COR-L47 (cell line): Measurements from ENCODE around the gene LRRC4C.

ENCODE experiments used
- DNase-seq: peaks from one replicate; lab custom pipeline; 2025; lab: John Stamatoyannopoulos, UW

Gene LRRC4C

GRCh38 chr11:40290171-40290631 lies 1169.3 kb downstream of the LRRC4C start:
- DNase-seq: no peak

DNA sequence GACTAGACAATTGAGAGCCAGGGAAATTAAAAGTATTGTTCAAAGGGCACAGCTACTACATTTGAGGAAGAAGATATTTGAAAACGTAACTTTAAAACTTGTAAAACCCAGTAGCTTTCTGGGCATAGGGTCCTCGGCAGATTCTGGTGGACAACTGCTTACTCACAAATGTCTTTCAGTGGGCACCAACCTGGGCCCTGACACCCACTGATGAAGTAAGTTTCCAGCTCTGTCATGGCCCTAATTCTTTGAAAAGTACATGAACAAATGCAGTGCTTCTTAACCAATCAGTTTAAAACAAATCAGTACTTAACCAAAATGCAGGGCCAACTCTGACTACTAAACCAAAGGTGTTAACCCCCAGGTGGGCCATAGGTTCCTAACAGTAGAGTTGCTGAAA lies 1170.1 kb downstream of the LRRC4C start:
- DNase-seq: no peak

- DNase-seq: no peak
These were observed 1171.3 kb downstream of the LRRC4C start for GRCh38 chr11:40287916-40288803.

DNA sequence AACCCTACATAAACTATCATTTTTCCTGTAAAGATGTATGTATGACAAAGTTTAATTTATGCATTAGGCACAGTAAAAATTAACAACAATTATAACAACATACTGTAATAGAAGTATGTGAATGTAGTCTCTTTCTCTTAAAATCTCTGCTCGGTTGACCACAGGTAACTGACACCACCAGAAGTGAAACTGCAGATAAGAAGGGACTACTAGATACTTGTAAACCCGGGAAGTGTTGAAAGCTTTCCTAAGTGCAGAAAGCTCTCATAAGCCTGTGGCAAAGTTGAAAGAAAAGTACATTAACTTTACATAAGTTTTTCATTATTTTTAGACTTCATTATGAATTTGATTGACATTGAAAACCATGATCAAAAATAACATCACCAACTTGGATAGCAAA lies 1173.3 kb downstream of the LRRC4C start:
- no peak for DNase-seq

GRCh38 chr11:40285558-40285957 lies 1173.9 kb downstream of the LRRC4C start:
- DNase-seq: no peak

GRCh38 chr11:40281052-40281580 lies 1178.3 kb downstream of the LRRC4C start:
- no peak for DNase-seq

DNA sequence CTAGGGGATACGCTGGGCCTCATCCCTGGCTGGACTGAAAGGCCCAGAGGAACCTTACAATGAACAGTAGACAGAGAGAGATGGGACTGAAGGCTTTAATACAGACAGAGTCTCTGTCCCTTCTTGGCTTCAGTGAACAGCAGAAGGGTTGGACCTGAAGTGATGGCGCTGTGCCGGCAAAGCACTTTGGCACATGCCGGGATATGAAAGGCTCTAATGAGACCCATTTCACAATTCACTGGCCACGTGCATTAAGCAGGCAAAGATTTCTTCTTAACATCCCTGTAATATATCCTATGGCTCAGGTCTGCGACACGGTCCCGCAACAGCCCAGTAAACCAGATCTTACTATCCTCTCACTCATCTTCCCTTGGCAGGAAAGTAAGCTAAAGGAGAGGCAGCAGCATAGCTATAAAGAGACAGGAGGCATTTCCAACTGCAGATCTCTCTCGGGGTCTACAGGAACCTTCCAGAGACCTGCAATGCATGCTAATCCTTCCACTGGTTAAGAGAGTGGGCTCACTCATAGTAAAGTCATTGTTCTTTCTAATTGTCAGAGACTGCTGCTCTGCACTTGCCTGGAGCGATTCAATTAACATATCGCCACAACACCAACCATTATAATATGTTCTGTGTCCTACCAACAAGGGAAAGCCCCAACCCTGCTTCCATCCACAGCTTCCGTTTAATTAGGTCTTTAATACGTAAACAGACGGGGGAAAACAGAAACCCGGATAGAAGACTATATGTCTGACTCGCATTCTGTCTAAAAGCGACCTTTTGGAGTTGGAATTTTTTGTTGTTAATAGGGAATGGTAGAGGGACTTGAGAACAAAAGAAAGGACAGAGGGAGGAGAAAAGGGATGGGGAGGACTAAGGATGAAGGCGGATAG lies 1179.0 kb downstream of the LRRC4C start:
- no peak for DNase-seq

DNA sequence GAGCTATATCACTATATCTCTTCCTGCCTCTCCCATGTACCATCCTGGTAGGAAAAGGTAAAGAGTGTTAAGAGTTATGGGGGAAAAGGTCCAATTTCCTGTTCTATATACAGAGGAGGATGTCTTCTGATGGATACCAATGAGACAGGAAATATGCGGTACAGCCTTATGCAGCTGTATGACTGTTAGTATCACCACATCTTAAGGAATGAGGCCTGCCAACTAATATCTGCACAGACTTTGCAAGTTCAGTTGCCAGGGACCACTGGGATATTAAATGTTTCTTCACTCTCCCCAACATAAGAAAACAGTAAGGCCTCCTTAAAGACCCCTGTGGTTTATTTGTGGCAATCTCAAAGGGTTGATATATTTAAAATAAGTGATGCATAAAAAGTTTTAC lies 1182.5 kb downstream of the LRRC4C start:
- DNase-seq: no peak

- no peak for DNase-seq
These were observed 1185.4 kb downstream of the LRRC4C start for GRCh38 chr11:40274017-40274416.

DNA sequence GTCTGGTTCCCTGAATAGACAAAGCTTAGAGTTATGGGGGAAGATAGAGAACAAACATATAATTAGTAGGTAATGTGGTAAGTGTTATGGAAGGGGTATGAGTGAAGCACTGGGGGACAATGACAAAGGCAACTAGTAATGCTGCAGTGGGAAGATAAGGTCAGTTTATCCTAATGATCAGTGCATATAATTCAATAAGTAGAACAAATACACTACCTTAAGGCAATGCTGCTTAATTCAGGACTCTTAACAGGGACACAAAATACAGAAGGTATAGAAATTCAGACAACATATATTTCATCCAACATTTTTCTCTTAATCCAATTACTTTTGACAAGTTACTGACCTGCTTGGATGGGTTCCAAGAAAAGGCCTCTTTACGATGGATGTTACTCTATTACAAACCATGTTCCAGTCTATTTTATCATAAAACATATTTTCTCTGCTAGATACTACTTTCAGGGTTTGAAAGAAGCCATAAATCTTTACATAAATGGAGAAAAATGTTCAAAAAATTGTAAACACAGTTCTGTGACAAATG lies 1186.2 kb downstream of the LRRC4C start:
- no peak for DNase-seq

DNA sequence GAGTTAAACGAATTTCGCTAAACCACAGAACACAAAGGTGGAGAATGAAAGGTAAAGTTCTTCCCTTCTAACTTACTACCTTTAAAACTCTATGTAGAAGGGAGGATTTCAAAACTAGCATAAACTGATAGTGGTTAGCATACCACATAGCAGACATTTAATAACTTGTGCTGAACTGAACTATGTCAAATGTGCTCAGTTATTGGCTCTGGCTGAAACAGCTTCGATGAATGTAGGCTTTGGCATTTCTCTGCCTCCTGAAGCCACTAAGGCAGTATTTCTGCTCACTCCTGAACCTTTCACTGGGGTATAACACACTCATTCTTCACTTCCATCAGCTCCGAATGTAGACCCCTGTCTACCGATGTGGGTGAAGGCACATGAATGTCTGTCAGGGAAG lies 1188.1 kb downstream of the LRRC4C start:
- no peak for DNase-seq

DNA sequence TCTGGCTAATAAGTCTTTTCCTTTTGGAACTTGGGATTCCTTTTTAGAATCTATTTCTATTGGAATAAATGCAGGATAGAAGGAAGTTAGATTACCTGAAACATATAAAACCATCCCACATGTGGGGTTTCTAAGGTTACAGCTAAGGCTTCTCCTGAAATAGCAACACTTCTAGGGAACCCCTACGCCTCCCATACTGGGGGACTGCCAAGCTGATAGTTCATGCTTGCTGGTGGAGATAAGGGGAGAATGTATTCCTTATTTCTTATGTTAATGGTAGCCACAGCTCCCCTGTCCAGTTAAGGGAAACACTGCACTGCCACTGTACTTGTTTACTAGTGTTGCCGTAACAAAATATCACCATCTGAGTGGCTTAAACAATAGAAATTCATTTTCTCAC lies 1189.6 kb downstream of the LRRC4C start:
- no peak for DNase-seq

DNA sequence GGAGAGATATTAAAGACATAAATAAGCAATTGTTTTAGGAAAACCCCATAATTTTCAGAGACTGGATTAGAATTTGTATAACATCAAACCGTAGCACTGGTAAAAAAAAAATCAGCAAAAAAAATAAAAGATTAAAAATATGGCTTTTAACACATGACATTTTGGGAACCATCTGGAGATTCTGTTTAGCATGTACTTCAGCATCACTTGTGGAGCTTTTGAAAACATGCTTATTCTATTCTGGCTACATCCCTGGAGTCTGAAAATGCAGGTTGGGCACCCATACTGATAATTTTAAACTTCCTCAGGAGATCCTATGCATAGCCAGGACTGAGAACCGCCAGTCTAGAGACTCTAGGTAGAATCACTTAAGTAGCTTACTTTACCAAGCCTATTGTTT lies 1190.9 kb downstream of the LRRC4C start:
- DNase-seq: no peak

DNA sequence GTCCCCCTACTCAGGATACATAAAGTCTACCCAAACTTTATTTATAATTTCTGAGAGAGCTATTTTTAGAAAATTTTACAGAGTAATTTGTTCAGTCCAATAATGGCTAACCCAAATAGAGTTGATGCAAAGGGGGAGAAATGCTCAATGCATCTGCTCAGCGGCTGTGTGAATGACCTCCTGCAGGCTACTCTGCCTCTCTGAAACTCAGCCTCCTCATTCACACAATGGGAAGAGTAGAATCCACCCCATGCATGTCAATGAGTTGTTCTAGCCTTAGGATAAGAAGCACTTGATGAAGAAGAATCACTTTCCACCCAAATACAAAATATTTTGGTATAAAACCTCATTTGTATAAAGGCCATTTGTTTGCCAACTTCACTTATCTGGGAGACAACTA lies 1204.0 kb downstream of the LRRC4C start:
- DNase-seq: no peak

DNA sequence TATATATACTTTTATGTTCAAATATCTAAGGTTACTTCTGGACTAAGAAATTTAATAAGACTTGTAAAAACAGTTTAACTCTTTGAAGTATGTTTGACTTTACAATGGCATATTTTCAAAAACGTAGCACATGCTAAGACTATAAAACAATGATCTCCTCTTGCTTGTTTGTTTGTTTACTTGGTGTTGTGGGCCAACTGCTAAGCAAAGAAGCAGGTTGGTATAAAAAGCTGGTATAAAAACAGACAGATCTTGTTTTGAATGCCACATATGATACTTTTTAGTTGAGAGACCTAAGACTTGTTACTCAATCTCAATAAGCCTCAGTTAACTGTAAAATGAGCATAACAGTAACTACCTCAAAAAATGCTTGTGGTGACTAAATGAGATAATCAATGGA lies 1206.3 kb downstream of the LRRC4C start:
- no peak for DNase-seq

DNA sequence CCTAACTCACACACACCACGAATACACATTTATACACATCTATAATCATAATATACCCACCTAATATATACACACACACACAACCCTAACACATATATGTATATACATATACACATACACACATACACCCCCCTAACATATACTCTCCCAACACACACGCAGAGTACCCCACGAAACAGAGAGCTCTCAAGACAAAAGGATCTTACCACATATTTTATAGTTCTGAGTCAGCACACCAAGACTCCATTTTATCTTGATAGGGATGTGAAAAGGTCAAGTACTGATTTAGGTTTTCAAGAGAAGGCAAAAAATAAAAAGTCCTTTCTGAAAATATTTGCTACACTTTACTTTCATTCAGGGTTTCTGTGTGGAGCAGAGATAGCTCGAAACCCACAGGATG lies 1207.2 kb downstream of the LRRC4C start:
- no peak for DNase-seq

GRCh38 chr11:40246983-40247382 lies 1212.5 kb downstream of the LRRC4C start:
- no peak for DNase-seq

DNA sequence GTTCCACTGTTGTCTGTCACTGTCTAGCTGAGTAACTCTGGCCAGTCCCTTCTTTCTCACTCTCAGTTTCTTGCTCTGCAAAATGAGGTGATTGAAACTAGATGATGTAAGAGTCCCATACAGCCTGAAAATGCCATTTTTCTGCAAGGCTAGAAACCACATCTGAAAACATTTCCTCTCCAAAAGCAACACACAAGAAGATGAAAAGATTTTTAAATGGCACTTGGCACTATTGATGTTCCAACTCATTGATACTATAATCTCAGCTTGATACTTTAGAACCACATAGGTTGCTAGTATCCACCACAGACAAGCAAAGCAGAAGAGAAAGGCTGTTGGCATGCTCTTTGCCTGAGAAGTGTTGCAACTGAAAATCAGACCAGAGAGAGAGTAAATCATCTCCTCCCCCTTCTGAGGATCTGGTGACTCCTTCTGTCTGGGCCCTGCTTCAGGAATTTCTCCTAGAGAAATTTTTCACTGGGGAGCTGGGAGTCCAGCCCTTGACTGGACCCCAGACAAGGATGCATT lies 1217.9 kb downstream of the LRRC4C start:
- DNase-seq: no peak

GRCh38 chr11:40240284-40240683 lies 1219.2 kb downstream of the LRRC4C start:
- DNase-seq: no peak

GRCh38 chr11:40236526-40236925 lies 1222.9 kb downstream of the LRRC4C start:
- no peak for DNase-seq

DNA sequence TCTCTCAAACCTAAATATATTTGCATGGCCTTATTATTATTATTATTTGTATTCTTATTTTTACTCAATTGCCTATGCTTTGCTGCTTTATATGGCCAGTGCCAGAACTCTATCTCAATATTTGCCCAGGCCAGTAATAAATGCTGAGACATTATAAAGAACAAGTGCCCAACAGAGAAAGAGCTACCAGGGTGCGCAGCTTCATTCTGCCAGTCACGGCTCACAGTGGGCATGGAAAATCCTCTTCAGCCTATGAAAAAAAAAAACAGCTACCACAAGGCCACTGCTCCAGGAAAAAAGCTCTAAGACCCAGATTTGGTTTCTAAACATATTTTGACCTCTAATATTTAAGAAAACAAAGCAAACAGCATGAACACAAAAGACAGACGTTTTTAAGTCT lies 1223.6 kb downstream of the LRRC4C start:
- DNase-seq: no peak

- DNase-seq: no peak
These were observed 1228.6 kb downstream of the LRRC4C start for GRCh38 chr11:40230821-40231220.
